Measurements from ENCODE around the gene MAPK14.
"Not testable (repeated sequence)": the region's sequence is repeated elsewhere in the genome, so short reads cannot be mapped to it uniquely, and the experiment has no call there.

Gene MAPK14

DNA sequence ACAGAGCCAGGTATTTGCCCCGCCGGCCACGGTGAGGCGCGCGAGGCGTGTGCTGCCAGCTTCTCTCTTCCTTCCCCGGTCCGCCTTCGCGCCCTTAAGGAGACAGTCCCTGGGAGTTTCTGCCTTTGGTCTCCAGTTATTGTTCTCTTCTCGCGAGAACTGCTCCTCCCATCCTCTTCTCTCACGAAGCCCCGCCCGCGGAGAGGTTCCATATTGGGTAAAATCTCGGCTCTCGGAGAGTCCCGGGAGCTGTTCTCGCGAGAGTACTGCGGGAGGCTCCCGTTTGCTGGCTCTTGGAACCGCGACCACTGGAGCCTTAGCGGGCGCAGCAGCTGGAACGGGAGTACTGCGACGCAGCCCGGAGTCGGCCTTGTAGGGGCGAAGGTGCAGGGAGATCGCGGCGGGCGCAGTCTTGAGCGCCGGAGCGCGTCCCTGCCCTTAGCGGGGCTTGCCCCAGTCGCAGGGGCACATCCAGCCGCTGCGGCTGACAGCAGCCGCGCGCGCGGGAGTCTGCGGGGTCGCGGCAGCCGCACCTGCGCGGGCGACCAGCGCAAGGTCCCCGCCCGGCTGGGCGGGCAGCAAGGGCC, at the start of gene MAPK14:
TSS of gene MAPK14 (plus strand) at position 308 of the 587 bp plus-strand sequence. CDS start 350 bp downstream, outside the sequence.
- CTCF ChIA-PET, result interaction anchor here (0.5 to 3.4 kb wide), 11 partner anchors 11 to 1212 kb away, joined by 3 to 20 read pairs (median 3); no protein-coding TSS in a partner anchor
- POLR2A ChIA-PET (ENCODE audit: low non-redundant PET), result interaction anchor here (0.9 kb wide), 1 partner anchor 67 kb away, joined by 5 read pairs; no protein-coding TSS in a partner anchor
- DNase-seq (ENCODE audit: low spot score), result peak; percentile 97
- TF ChIP-seq CTCF (conservative IDR thresholded peaks at IDR 0.05; ENCODE audit: low read depth), result peak; percentile 94
- H3K27ac ChIP-seq, result peak within 1 kb of the TSS; percentile 92

DNA sequence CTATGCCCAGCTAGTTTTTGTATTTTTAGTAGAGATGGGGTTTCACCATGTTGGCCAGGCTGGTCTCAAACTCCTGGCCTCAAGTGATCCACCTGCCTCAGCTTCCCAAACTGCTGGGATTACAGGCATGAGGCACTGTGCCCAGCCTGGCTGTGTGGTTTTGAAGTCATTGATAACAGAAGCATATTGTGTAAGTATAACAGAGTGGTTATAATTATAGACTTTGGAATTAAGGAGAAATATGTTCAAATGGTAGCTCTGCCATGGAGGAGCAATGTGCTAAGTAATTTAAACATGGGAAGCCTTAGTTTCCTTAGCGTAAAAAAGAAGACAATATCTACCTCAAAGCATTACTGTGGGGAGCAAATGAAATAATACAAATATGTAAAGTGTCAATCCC, 47.5 kb upstream of the MAPK14 start:
- DNase-seq (ENCODE audit: low spot score); H3K27ac ChIP-seq; POLR2A ChIA-PET (ENCODE audit: low non-redundant PET): not testable (repeated sequence)
- CTCF ChIA-PET, result interaction anchor here (0.5 kb wide), 1 partner anchor 14 kb away, joined by 3 read pairs; no protein-coding TSS in a partner anchor

DNA sequence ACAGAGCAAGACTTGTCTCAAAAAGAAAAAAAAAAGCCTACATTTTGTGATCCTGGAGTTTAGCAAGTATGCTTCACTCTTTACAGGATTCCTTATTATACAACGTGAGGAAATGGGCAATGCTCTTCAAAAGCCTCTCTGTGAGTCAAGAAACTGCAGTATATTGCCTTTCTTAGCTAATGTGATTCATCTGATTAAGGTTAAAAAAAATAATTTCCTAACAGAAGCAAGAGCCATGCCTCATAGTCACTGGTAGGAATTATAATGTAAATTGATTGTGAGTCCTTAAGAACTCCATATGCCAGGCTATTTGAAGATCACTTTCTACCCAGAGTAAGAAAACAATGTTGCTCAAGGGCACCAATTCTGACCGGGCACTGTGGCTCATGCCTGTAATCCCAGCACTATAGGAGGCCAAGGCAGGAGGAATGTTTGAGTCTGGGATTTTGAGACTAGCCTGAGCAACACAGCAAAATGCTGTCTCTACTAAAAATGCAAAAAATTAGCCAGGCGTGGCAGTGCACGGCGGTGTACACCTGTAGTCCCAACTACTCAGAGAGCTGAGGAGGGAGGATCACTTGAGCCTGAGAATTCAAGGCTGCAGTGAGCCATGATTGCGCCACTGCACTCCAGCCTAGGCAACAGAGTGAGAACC, 46.5 kb upstream of the MAPK14 start:
- TF ChIP-seq CTCF (conservative IDR thresholded peaks at IDR 0.05; ENCODE audit: low read depth), result no peak
- no peak overlapping the region for H3K27ac ChIP-seq
- DNase-seq (ENCODE audit: low spot score), result no peak
- ChIA-PET POLR2A (ENCODE audit: low non-redundant PET) (no interaction called here), CTCF (interaction anchor here (0.7 kb wide), 1 partner anchor 25 kb away, joined by 5 read pairs; no protein-coding TSS in a partner anchor)

GRCh38 chr6:35984701-35985100, 42.9 kb upstream of the MAPK14 start:
- H3K27ac ChIP-seq, result no peak overlapping the region
- TF ChIP-seq CTCF (conservative IDR thresholded peaks at IDR 0.05; ENCODE audit: low read depth), result no peak
- ChIA-PET CTCF (interaction anchor here (0.6 kb wide), 1 partner anchor 43 kb away, joined by 3 read pairs; the partner anchor contains the start of gene MAPK14), POLR2A (ENCODE audit: low non-redundant PET) (no interaction called here)
- no peak for DNase-seq (ENCODE audit: low spot score)

DNA sequence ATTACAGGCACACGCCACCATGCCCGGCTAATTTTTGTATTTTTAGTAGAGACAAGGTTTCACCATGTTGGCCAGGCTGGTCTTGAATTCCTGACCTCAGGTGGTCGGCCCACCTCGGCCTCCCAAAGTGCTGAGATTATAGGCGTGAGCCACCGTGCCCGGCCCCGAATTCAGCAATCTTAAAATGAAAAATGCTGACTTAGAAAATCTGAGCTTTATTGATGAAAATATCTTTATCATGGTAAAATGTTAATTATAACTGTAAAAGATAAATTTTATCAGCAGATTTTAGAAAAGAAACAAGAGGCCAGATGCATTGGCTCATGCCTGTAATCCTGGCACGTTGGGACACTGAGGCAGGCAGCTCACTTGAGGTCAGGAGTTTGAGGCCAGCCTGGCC, 39.6 kb upstream of the MAPK14 start:
- DNase-seq (ENCODE audit: low spot score); CTCF ChIA-PET; H3K27ac ChIP-seq; POLR2A ChIA-PET (ENCODE audit: low non-redundant PET): not testable (repeated sequence)

DNA sequence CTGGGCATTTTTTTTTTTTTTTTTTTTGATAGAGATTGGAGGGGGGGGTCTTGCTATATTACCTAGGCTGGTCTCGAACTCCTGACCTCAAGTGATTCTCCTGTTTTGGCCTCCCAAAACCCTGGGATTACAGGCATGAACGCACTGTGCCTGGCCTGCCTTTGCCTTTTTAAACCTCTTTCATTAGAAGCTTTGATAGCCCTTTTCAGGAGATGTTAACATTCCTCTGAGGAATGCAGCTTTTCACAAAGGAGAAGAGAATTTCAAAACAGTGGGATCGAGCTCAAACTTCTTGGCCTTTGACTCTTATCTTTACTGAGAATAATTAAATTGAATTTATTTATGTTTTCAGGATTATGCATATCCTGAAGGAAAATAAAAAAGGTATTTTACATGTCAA, 34.5 kb upstream of the MAPK14 start:
- no peak for TF ChIP-seq CTCF (conservative IDR thresholded peaks at IDR 0.05; ENCODE audit: low read depth)
- no peak overlapping the region for H3K27ac ChIP-seq
- CTCF ChIA-PET, result interaction anchor here (0.6 kb wide), 1 partner anchor 418 kb away, joined by 3 read pairs; no protein-coding TSS in a partner anchor
- DNase-seq (ENCODE audit: low spot score), result no peak
- POLR2A ChIA-PET (ENCODE audit: low non-redundant PET), result no interaction called here

- H3K27ac ChIP-seq, result no peak overlapping the region
- ChIA-PET POLR2A (ENCODE audit: low non-redundant PET) (no interaction called here), CTCF (no interaction called here)
- no peak for TF ChIP-seq CTCF (conservative IDR thresholded peaks at IDR 0.05; ENCODE audit: low read depth)
- DNase-seq (ENCODE audit: low spot score), result no peak
Observed at GRCh38 chr6:36000451-36000850, 27.2 kb upstream of the MAPK14 start.
